Measurements from ENCODE around the gene SMC1A. TPM values are rescaled to one million over a fixed set of nuclear protein-coding genes. Genes with fewer than 3 reads are reported as not detected.

The SMC1A gene
- total RNA-seq, 2 donors from 2014 or later, result 68.4 to 124 TPM

DNA sequence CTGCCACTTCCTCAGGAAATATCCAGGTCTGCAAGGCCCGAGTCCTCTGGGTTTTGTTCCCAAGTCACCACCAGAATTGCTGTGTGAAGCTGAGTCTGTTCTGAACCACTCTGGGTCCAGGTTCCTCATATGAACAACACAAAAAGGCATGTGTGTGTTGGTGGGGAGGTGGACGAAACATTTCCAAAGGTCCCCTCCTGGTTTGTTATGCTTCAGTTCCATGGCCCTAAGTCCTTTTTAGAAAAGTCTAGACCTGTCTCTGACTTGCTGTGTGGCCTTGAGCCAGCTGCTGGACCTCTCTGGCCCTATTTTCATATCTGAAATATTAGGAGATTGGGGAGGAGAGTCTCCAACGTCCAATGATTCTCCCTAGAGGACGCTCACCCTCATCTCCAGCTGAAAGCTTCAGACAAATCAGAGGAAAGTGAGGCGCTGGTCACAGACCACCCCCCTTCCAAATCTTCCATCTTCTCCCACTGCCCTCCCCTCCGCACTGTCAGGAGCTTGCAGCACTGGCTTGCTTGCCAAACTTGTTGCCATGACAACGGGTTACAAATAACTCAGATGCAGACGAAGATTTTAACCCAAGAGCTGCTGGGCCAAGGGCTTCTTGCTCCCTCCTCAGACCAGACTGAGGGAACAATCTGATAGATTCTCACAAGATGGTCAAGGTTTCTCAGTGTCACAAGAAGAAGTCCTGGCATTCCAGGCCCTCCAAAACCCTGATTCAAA is 64.5 kb downstream of the SMC1A start:
- H3K4me1 ChIP-seq, result no peaks in the 10 kb centered on the region
- H3K36me3 ChIP-seq, result no peaks in the 10 kb centered on the region
- TF ChIP-seq, protein P1, sequence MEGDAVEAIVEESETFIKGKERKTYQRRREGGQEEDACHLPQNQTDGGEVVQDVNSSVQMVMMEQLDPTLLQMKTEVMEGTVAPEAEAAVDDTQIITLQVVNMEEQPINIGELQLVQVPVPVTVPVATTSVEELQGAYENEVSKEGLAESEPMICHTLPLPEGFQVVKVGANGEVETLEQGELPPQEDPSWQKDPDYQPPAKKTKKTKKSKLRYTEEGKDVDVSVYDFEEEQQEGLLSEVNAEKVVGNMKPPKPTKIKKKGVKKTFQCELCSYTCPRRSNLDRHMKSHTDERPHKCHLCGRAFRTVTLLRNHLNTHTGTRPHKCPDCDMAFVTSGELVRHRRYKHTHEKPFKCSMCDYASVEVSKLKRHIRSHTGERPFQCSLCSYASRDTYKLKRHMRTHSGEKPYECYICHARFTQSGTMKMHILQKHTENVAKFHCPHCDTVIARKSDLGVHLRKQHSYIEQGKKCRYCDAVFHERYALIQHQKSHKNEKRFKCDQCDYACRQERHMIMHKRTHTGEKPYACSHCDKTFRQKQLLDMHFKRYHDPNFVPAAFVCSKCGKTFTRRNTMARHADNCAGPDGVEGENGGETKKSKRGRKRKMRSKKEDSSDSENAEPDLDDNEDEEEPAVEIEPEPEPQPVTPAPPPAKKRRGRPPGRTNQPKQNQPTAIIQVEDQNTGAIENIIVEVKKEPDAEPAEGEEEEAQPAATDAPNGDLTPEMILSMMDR (IDR thresholded peaks at IDR 0.05), result no peak
- no peak overlapping the region for H3K9ac ChIP-seq (ENCODE audit: low read depth in 2 of 2, low read length in 2 of 2)
- H3K27ac ChIP-seq, result no peak overlapping the region
- no peaks in the 10 kb centered on the region for H3K27me3 ChIP-seq
- DNase-seq, result no peak
- no peak overlapping the region for H3K4me3 ChIP-seq
- intact Hi-C loops (cut with DNase I), result no loop called here
- H3K9me3 ChIP-seq, result no peaks in the 10 kb centered on the region

- intact Hi-C loops (cut with DNase I), result no loop called here
- H3K9ac ChIP-seq (ENCODE audit: low read depth in 2 of 2, low read length in 2 of 2), result no peak overlapping the region
- TF ChIP-seq, protein P1 (IDR thresholded peaks at IDR 0.05), result no peak
- no peaks in the 10 kb centered on the region for H3K36me3 ChIP-seq
- H3K9me3 ChIP-seq, result no peaks in the 10 kb centered on the region
- DNase-seq, result no peak
- H3K4me1 ChIP-seq, result no peaks in the 10 kb centered on the region
- H3K27ac ChIP-seq, result no peak overlapping the region
- H3K27me3 ChIP-seq, result no peaks in the 10 kb centered on the region
- no peak overlapping the region for H3K4me3 ChIP-seq
Measured at GRCh38 chrX:53356186-53356585, 66.3 kb downstream of the SMC1A start.

DNA sequence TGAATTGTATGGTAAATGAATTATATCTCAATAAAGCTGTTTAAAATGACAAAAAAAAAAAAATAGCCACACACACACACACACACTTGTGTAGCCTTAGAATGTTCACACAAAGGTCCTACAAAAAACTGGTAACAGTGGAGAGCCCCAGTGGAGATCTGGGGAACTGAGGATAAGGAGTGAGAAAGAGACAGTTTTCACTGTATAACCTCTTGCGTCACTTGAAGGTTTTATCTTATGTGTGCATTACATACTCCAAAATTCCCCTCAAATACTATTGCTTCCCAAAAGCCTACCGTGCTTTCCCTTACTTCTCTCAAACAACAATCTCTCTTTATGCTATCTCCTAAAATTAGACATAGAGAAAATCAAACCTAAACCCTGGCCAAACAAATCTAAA is 67.8 kb downstream of the SMC1A start:
- Histone ChIP-seq H3K27me3 (no peaks in the 10 kb centered on the region), H3K9me3 (no peaks in the 10 kb centered on the region), H3K36me3 (no peaks in the 10 kb centered on the region), H3K4me3 (no peak overlapping the region), H3K27ac (no peak overlapping the region), H3K9ac (ENCODE audit: low read depth in 2 of 2, low read length in 2 of 2) (no peak overlapping the region), H3K4me1 (no peaks in the 10 kb centered on the region)
- intact Hi-C loops (cut with DNase I), result no loop called here
- DNase-seq, result no peak
- TF ChIP-seq, protein P1 (IDR thresholded peaks at IDR 0.05), result no peak

DNA sequence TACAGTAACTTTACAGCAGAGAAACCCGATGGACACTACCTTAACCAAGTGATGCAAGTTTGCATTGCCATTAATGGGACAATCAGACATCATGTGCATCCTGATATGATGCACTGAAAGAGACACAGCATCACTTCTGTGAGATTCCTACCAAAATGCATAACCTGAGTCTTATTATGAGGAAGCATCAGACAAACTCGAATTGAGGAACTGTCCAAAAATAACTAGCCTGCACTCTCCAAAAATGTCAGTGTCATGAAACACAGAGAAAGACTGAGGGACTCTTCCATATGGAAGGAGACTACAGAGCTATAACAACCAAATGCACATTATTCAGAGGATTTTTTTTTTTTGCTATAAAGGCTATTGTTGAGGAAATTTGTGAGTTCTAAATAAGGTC is 74.5 kb downstream of the SMC1A start:
- DNase-seq, result no peak
- Histone ChIP-seq H3K9me3 (no peaks in the 10 kb centered on the region), H3K27me3 (no peaks in the 10 kb centered on the region), H3K36me3 (no peaks in the 10 kb centered on the region), H3K27ac (no peak overlapping the region), H3K4me1 (no peaks in the 10 kb centered on the region), H3K9ac (ENCODE audit: low read depth in 2 of 2, low read length in 2 of 2) (no peak overlapping the region), H3K4me3 (no peak overlapping the region)
- intact Hi-C loops (cut with DNase I), result no loop called here
- TF ChIP-seq, protein P1 (IDR thresholded peaks at IDR 0.05), result no peak

DNA sequence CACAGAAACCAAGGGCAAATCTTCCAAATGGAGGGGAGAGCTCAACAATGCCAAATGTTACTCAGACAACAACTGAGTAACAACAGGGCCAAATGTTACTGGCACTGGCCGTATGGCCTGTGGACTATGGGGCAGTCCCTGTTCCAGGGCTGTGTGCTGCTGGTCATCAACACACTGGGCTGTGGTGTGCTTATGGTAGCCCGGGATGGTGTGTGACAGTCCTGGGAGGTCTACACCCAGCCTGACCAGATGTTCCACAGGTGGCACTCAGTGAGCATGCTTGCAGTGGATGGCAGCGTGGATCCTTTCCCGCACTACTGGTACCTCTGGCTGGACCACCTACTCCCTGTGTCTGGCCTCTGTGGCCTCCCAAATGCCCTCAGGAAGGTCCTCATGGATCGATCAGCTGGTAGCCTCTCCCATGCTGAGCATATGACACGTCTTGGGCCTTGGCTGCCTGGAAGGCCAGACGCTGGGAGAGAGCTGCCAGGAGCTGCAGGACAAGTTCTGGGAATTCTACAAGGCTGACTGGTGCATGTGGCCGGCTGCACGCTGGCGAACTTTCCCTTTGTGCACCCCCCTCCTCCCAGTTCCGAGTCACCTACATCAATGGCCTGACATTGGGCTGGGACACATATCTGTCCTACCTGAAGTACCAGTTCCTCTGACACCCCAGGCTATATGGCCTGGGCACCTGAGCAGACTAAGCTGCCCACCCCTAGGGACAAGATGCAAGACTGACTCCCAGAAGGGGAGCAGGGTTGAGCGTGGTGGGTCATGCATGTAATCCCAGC is 81.4 kb downstream of the SMC1A start:
- no peak overlapping the region for H3K27ac ChIP-seq
- no peak for DNase-seq
- TF ChIP-seq, protein P1 (IDR thresholded peaks at IDR 0.05), result no peak

More for the DNA sequence above, 81.4 kb downstream of the SMC1A start:
- Histone ChIP-seq H3K36me3 (no peaks in the 10 kb centered on the region), H3K27me3 (no peaks in the 10 kb centered on the region), H3K9me3 (no peaks in the 10 kb centered on the region), H3K4me1 (no peaks in the 10 kb centered on the region), H3K4me3 (no peak overlapping the region), H3K9ac (ENCODE audit: low read depth in 2 of 2, low read length in 2 of 2) (no peak overlapping the region)
- intact Hi-C loops (cut with DNase I), result no loop called here

Measured in colonic mucosa (tissue), 4 donors.